H7 (cell line): ENCODE data around the gene OSBP. TPM values are rescaled to one million over a fixed set of nuclear protein-coding genes. Genes with fewer than 3 reads are reported as not detected.
"Not testable (repeated sequence)": the region's sequence is repeated elsewhere in the genome, so short reads cannot be mapped to it uniquely, and the experiment has no call there.

Experiments used
- DNase-seq: peaks from one replicate; pipeline ENCODE4 v3.0.0; 2012
- H3K27me3 ChIP-seq: 2 replicates; pipeline ENCODE4 v1.6.0; 2011; ENCODE audit warnings: mild to moderate bottlenecking, low read length; ENCODE audit not compliant: control insufficient read depth, insufficient read depth
- H3K36me3 ChIP-seq: replicated peaks from 2 replicates; pipeline ENCODE4 v1.5.1; 2011; ENCODE audit warnings: low read length; ENCODE audit not compliant: control insufficient read depth, insufficient read depth
- H3K4me3 ChIP-seq: 2 replicates; pipeline ENCODE4 v1.5.1; 2011; ENCODE audit warnings: low read depth, mild to moderate bottlenecking, control low read depth, low read length, moderate library complexity; ENCODE audit not compliant: insufficient read depth
- total RNA-seq: library from RNA; depleted of rRNA; stranded (reverse); fragments of >200 nt; shearing (Covaris generic); gene quantifications from 2 replicates; pipeline ENCODE4 v1.2.3, GENCODE V29; 2014; rRNA removed

OSBP gene, protein sequence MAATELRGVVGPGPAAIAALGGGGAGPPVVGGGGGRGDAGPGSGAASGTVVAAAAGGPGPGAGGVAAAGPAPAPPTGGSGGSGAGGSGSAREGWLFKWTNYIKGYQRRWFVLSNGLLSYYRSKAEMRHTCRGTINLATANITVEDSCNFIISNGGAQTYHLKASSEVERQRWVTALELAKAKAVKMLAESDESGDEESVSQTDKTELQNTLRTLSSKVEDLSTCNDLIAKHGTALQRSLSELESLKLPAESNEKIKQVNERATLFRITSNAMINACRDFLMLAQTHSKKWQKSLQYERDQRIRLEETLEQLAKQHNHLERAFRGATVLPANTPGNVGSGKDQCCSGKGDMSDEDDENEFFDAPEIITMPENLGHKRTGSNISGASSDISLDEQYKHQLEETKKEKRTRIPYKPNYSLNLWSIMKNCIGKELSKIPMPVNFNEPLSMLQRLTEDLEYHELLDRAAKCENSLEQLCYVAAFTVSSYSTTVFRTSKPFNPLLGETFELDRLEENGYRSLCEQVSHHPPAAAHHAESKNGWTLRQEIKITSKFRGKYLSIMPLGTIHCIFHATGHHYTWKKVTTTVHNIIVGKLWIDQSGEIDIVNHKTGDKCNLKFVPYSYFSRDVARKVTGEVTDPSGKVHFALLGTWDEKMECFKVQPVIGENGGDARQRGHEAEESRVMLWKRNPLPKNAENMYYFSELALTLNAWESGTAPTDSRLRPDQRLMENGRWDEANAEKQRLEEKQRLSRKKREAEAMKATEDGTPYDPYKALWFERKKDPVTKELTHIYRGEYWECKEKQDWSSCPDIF
- total RNA-seq: 18.4 and 27.3 TPM in 2 replicates

DNA sequence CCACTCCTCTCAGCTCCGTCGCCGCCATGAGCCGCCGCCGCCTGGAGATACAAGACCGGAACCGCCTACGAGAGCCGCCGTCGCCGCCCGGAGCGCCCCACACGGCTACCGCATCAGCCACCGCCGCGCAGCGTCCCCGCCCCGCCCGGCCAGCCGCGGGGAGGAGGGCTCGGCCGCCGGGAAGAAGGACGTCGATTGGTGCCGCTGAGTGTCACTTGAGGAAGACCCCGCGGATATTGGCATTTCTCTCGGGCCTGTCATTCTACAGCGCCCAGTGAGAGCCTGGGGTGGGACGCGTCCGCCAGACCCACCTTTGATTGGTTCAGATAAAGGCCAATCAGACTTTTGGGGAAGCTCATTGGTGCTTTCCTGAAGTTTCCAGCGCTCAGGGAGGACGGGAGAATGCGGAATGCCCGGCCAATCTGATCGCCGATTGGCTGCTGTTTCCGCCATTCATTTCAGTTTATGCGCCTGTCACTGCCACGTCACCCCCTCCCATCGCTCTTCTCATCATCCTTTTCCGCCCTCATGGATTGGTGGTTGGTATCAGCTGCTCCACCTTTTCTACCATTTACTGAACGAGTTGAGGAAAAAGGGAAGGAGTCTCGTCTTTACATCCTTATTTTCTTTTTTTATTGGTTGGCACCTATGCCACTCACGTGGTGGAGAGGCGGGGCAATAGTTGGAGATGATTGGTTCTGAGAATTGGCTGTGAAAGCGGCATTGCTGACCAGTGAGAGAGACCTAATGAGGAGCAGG, at the start of gene OSBP:
TSS of gene OSBP (minus strand) at position 138 of the 759 bp plus-strand sequence. CDS start at position 28, 110 bp downstream.
- Histone ChIP-seq H3K27me3 (no peaks in the 10 kb centered on the region), H3K4me3 (peak within 1 kb of the TSS; percentile 76), H3K36me3 (peaks cover 3% of the 10 kb centered on the region; the same call in 1 of the 2 replicates)
- peak; percentile 98 for DNase-seq

DNA sequence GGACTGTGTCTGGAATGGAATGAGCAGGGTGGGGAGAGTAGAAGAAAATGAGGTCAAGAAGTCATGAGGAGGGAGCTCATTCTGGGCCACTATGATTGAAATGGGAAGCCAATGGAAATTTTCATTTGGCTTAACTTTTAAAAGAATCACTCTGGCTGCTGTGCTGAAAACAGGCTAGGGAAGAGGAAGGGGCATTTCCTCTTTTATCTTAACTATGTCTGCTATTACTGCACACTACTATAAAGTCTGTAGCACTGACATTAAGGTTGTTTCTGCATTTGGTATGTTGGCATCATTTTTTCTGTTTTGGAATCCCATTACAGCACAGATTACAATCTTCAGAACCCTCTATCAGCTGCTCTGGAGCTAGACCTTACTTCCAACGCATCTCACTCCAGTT, 45.0 kb upstream of the OSBP start:
- H3K4me3 ChIP-seq: no peak overlapping the region
- no peaks in the 10 kb centered on the region for H3K27me3 ChIP-seq
- no peak for DNase-seq
- H3K36me3 ChIP-seq: peaks cover 27% of the 10 kb centered on the region

DNA sequence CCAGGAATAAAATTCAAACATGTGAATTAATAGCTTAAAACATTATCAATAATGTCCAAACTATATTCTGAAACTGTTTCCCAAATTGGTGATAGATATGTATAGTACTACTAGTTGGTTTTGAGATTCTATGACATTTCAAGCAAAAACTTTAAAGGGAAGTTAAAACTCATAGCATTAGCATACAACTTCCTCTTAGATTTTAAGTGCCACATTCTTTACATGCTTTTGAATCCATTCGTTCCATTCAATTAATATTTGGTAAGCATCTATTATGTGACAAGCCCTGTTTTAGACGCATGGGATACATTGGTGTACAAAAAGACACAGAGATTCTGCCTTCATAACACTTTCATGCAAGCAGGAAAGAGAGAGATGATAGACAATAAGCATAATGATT, 44.4 kb upstream of the OSBP start:
- no peak for DNase-seq
- H3K27me3 ChIP-seq: no peaks in the 10 kb centered on the region
- peaks cover 32% of the 10 kb centered on the region for H3K36me3 ChIP-seq
- no peak overlapping the region for H3K4me3 ChIP-seq

- H3K4me3 ChIP-seq: no peak overlapping the region
- no peak for DNase-seq
- peaks cover 39% of the 10 kb centered on the region for H3K36me3 ChIP-seq
- no peaks in the 10 kb centered on the region for H3K27me3 ChIP-seq
Observed at GRCh38 chr11:59658036-59658435, 42.5 kb upstream of the OSBP start.

- no peak for DNase-seq
- Histone ChIP-seq H3K36me3 (peaks cover 48% of the 10 kb centered on the region), H3K4me3 (no peak overlapping the region), H3K27me3 (no peaks in the 10 kb centered on the region)
Observed at GRCh38 chr11:59654893-59655292, 39.3 kb upstream of the OSBP start.

DNA sequence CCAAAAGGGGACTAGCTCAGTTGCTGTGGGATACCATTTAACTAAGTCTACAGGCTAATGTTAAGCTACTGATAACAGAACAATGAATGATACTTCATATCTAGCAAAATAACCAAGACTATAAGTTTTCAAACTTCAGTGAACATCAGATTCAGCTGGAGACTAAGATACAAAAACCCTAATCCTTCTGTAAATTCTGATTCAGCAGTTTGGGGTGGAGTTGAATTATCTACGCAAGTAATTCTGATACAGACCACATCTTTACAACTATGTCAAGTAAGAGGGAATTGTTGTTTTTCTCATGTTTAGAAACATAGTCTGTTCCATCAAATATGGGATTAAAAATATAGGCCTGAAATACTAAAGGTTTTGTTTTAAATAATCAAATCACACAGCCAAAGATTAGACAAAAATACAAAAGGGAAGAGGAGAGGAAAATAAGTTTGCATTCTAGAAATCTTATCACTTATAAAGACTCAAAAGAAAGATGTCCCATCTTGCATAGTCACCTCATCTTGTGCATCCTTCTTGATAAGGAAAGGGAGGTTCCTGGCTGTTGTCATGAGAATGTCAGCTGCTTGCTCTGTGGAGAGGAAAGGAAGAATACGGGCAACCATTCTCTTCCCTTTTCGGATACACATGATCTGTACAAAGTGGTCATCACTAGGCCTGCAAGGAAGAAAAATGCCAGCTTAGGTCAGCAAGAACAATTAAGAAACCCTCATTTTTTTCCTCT, 31.8 kb upstream of the OSBP start:
- H3K36me3 ChIP-seq: peaks cover 23% of the 10 kb centered on the region
- H3K27me3 ChIP-seq: no peaks in the 10 kb centered on the region
- H3K4me3 ChIP-seq: no peak overlapping the region
- DNase-seq: no peak

GRCh38 chr11:59644528-59644927, 29.0 kb upstream of the OSBP start:
- no peaks in the 10 kb centered on the region for H3K27me3 ChIP-seq
- peaks cover 26% of the 10 kb centered on the region for H3K36me3 ChIP-seq

DNA sequence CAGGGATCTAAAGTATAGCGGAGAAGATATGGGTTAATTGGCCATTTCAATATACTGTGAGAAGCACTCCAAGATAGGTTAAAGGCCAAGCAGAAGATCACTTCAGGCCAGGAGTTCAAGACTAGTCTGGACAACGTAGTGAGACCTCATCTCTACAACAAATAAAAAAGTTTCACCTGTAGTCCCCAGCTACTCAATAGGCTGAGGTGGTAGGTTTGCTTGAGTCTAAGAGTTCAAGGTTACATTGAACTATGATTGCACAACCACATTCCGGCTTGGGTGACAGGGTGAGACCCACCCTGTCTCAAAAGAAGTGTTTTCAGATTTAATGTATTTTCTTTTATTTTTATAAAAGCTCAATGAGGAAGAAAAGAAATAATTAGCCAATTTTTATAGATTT, 27.8 kb upstream of the OSBP start:
- H3K27me3 ChIP-seq: no peaks in the 10 kb centered on the region
- H3K36me3 ChIP-seq: peaks cover 28% of the 10 kb centered on the region
- H3K4me3 ChIP-seq: no peak overlapping the region
- no peak for DNase-seq

More at GRCh38 chr11:59644528-59644927, 29.0 kb upstream of the OSBP start:
- DNase-seq: no peak
- H3K4me3 ChIP-seq: no peak overlapping the region

DNA sequence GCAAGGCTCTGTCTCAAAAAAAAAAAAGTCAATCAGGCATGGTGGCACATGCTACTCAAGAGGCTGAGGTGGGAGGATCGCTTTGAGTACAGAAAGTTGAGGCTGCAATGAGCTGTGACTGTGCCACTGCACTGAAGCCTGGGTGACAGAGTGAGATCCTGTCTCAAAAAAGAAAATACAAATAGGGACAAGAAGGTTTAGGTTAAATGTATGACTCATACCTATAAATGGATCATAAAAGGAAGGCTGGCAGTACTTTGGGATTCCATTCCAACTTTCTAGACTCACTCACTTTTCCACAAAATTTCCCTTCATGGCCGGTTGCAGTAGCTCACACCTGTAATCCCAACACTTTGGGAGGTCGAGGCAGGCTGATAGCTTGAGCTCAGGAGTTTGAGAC, 25.6 kb upstream of the OSBP start:
- H3K4me3 ChIP-seq: no peak overlapping the region
- DNase-seq: no peak
- H3K36me3 ChIP-seq: peaks cover 27% of the 10 kb centered on the region

GRCh38 chr11:59630493-59630892, 14.9 kb upstream of the OSBP start:
- no peak overlapping the region for H3K4me3 ChIP-seq
- no peak for DNase-seq
- no peaks in the 10 kb centered on the region for H3K27me3 ChIP-seq
- H3K36me3 ChIP-seq: no peaks in the 10 kb centered on the region

More for the DNA sequence above, 25.6 kb upstream of the OSBP start:
- no peaks in the 10 kb centered on the region for H3K27me3 ChIP-seq

GRCh38 chr11:59629996-59630395, 14.4 kb upstream of the OSBP start:
- no peaks in the 10 kb centered on the region for H3K36me3 ChIP-seq
- no peaks in the 10 kb centered on the region for H3K27me3 ChIP-seq
- no peak overlapping the region for H3K4me3 ChIP-seq
- DNase-seq: no peak

DNA sequence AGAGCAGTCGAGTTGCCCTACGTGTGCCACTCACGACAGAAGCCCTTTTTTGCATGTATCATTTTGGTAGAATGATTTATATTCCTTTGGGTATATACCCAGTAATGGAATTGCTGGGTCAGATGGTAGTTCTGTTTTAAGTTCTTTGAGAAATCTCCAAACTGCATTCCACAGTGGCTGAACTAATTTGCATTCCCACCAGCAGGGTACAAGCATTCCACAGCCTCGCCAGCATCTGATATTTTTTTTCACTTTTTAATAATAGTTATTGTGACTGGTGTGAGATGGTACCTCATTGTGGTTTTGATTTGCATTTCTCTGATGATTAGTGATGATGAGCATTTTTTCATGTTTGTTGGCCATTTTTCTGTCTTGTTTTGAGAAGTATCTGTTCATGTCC, 11.4 kb upstream of the OSBP start:
- not testable (repeated sequence) for DNase-seq, H3K4me3 ChIP-seq, H3K27me3 ChIP-seq, H3K36me3 ChIP-seq

GRCh38 chr11:59625703-59626102, 10.1 kb upstream of the OSBP start:
- Histone ChIP-seq H3K27me3 (no peaks in the 10 kb centered on the region), H3K4me3 (no peak overlapping the region), H3K36me3 (no peaks in the 10 kb centered on the region)
- DNase-seq: peak; percentile 16

GRCh38 chr11:59617876-59618275, 2.3 kb upstream of the OSBP start:
- Histone ChIP-seq H3K27me3 (no peaks in the 10 kb centered on the region), H3K36me3 (no peaks in the 10 kb centered on the region)

More at GRCh38 chr11:59617876-59618275, 2.3 kb upstream of the OSBP start:
- DNase-seq: no peak
- no peak overlapping the region for H3K4me3 ChIP-seq
